ENCODE results near the gene CDHR5.

DNA sequence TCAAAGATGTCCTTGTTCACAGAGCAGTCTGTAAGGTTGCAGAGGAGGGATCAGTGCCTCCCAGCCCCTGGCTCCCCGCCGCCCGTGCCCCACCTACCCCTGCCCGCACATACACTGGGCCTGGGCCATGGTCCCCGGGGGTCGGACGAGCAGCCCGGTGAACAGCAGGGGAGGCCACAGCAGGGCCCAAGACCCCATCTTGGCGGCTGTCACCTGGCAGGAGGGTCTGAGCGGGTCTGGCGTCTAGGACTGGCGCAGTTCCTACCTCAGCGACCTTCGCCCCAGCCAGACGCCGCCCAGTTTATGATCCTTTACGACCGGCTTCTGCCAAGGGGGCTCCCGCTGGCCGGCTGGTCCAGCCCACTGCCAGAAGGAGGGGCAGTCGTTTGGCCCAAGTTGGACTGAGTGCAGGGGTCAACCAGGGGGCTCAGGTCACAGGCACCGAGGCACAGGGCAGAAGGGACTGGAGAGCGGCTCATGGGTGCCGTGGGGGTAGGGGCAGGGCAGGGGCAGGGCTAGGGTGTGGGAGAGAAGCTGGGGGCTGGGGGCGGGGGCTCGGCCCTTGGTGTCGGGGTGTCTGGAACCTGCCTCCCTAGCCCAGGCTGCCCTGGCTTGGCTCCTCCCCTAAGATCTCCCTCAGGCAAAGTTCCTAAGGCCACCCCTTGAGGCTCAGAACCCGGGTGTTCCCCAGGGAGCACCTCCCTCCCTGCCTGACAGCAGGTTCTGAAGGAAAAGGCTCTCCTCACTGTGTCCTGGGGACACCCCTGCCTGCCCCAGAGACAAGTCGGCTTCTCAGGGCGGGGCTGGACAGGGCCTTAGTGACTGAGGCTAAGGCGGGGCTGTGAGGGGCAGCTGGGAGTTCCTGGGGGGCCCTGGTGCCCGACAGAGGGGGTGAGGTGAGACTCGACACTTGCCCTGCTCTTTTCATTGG lies at the start of gene CDHR5:
- TF ChIP-seq, protein P1, sequence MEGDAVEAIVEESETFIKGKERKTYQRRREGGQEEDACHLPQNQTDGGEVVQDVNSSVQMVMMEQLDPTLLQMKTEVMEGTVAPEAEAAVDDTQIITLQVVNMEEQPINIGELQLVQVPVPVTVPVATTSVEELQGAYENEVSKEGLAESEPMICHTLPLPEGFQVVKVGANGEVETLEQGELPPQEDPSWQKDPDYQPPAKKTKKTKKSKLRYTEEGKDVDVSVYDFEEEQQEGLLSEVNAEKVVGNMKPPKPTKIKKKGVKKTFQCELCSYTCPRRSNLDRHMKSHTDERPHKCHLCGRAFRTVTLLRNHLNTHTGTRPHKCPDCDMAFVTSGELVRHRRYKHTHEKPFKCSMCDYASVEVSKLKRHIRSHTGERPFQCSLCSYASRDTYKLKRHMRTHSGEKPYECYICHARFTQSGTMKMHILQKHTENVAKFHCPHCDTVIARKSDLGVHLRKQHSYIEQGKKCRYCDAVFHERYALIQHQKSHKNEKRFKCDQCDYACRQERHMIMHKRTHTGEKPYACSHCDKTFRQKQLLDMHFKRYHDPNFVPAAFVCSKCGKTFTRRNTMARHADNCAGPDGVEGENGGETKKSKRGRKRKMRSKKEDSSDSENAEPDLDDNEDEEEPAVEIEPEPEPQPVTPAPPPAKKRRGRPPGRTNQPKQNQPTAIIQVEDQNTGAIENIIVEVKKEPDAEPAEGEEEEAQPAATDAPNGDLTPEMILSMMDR (IDR thresholded peaks at IDR 0.05): no peak
- no peak for TF ChIP-seq POLR2A (IDR thresholded peaks at IDR 0.05)
